ENCODE results near the gene DIAPH2.

DNA sequence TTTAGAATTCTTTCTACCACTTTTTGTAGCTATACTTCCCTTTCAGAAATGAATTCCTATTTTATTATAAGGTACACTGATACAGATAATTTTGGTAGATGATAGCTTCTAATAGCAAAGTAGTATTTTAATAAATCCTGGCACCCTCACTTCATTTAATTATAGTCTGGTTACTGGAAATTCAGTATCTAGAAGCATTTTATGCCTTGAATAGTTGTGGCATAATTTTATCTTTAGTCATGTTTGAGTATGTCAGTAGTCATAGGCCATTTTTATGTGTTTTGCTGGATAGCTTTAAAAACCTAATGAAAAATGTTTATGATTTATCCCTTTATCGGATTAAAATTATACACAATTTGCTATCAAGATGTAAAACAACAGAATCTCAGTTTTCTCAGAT is 92.3 kb downstream of the DIAPH2 start:
- TF ChIP-seq, protein P1, sequence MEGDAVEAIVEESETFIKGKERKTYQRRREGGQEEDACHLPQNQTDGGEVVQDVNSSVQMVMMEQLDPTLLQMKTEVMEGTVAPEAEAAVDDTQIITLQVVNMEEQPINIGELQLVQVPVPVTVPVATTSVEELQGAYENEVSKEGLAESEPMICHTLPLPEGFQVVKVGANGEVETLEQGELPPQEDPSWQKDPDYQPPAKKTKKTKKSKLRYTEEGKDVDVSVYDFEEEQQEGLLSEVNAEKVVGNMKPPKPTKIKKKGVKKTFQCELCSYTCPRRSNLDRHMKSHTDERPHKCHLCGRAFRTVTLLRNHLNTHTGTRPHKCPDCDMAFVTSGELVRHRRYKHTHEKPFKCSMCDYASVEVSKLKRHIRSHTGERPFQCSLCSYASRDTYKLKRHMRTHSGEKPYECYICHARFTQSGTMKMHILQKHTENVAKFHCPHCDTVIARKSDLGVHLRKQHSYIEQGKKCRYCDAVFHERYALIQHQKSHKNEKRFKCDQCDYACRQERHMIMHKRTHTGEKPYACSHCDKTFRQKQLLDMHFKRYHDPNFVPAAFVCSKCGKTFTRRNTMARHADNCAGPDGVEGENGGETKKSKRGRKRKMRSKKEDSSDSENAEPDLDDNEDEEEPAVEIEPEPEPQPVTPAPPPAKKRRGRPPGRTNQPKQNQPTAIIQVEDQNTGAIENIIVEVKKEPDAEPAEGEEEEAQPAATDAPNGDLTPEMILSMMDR (IDR thresholded peaks at IDR 0.05; ENCODE audit: low read length): no peak
- TF ChIP-seq EZH2phosphoT487 (IDR thresholded peaks at IDR 0.05; ENCODE audit: low read length): no peak
